HEK293 (cell line): Measurements from ENCODE around the gene MRTFB.

Experiments used
- CTCF ChIA-PET: fragments of 350-600 bp; formaldehyde crosslinking; extraction: SDS; loops from one replicate; lab custom pipeline; 2021; ENCODE audit warnings: antibody characterized with exemption; lab: Yijun Ruan, JAX
- POLR2A ChIA-PET: fragments of 300-600 bp; formaldehyde crosslinking; extraction: SDS; loops from one replicate; lab custom pipeline; 2020; ENCODE audit warnings: antibody characterized with exemption, inconsistent platforms; lab: Yijun Ruan, JAX
- H3K27ac ChIP-seq: fragments of 200-500 bp; sonication (Bioruptor generic); 2 replicates; pipeline ENCODE4 v1.5.1; 2014; ENCODE audit warnings: low read depth, low read length, control low read depth, inconsistent platforms; ENCODE audit errors: extremely low read depth
- H3K36me3 ChIP-seq, 2 experiments: fragments of 200-500 bp in 1 of 2; sonication (Bioruptor generic) in 1 of 2; 1 replicate in 1 of 2; 2 replicates in 1 of 2; pipeline ENCODE4 v1.5.1; 2014 to 2017; ENCODE audit warnings: inconsistent platforms in 2 of 2, low read length in 2 of 2; ENCODE audit not compliant: control insufficient read depth in 2 of 2, insufficient read depth in 1 of 2
- H3K4me1 ChIP-seq: fragments of 200-500 bp; sonication (Bioruptor generic); 2 replicates; pipeline ENCODE4 v1.5.1; 2014; ENCODE audit warnings: mild to moderate bottlenecking, low read length, inconsistent platforms; ENCODE audit not compliant: control insufficient read depth, insufficient read depth
- H3K4me3 ChIP-seq: 2 replicates; pipeline ENCODE4 v1.5.1; 2011; ENCODE audit warnings: low read depth, mild to moderate bottlenecking, control low read depth, low read length, moderate library complexity
- H3K9me3 ChIP-seq: fragments of 200-500 bp; sonication (Bioruptor generic); 2 replicates; pipeline ENCODE4 v1.5.1; 2014; ENCODE audit warnings: low read depth, low read length, inconsistent platforms; ENCODE audit not compliant: control insufficient read depth, insufficient read depth
- ATF2 ChIP-seq: fragments of 450-650 bp; formaldehyde crosslinking; IDR thresholded peaks from 2 replicates; pipeline ENCODE4 v1.5.1; 2016; ENCODE audit warnings: missing biosample characterization, missing genetic modification characterization, low read depth
- HOXC10 ChIP-seq: sonication (generic); formaldehyde crosslinking; IDR thresholded peaks from 2 replicates; pipeline ENCODE4 v1.8.1; 2023; ENCODE audit warnings: mild to moderate bottlenecking, missing genetic modification reagents
- HOXD13 ChIP-seq: sonication (generic); formaldehyde crosslinking; IDR thresholded peaks from 2 replicates; pipeline ENCODE4 v1.8.0; 2022; ENCODE audit warnings: missing genetic modification reagents, borderline replicate concordance
- IKZF3 ChIP-seq: fragments of 450-650 bp; IDR thresholded peaks from 2 replicates; pipeline ENCODE4 v1.5.0; 2018; ENCODE audit warnings: missing biosample characterization, mild to moderate bottlenecking, missing genetic modification characterization, moderate library complexity
- OVOL3 ChIP-seq: fragments of 450-650 bp; formaldehyde crosslinking; IDR thresholded peaks from 2 replicates; pipeline ENCODE4 v1.5.1; 2016; ENCODE audit warnings: missing biosample characterization, missing genetic modification characterization
- ZBTB48 ChIP-seq: fragments of 450-650 bp; formaldehyde crosslinking; IDR thresholded peaks from 2 replicates; pipeline ENCODE4 v1.5.1; 2016; ENCODE audit warnings: missing biosample characterization, missing genetic modification characterization
- ZIC2 ChIP-seq: fragments of 450-650 bp; formaldehyde crosslinking; IDR thresholded peaks from 2 replicates; pipeline ENCODE4 v1.5.1; 2016; ENCODE audit warnings: missing biosample characterization, missing genetic modification characterization
- ZNF148 ChIP-seq: fragments of 450-650 bp; formaldehyde crosslinking; IDR thresholded peaks from 2 replicates; pipeline ENCODE4 v1.5.0; 2017; ENCODE audit warnings: missing biosample characterization, missing genetic modification characterization, borderline replicate concordance
- ZNF302 ChIP-seq: fragments of 450-650 bp; formaldehyde crosslinking; IDR thresholded peaks from 2 replicates; pipeline ENCODE4 v1.5.1; 2016; ENCODE audit warnings: missing biosample characterization, missing genetic modification characterization, low read depth
- ZNF341 ChIP-seq: fragments of 450-650 bp; formaldehyde crosslinking; IDR thresholded peaks from 2 replicates; pipeline ENCODE4; 2016; ENCODE audit warnings: low read depth, missing biosample characterization, missing genetic modification characterization
- ZNF394 ChIP-seq: fragments of 450-650 bp; formaldehyde crosslinking; IDR thresholded peaks from 2 replicates; pipeline ENCODE4 v1.5.1; 2016; ENCODE audit warnings: missing biosample characterization, missing genetic modification characterization, mild to moderate bottlenecking, moderate library complexity, borderline replicate concordance
- ZNF670 ChIP-seq: fragments of 450-650 bp; formaldehyde crosslinking; IDR thresholded peaks from 2 replicates; pipeline ENCODE4 v1.5.1; 2016; ENCODE audit warnings: missing biosample characterization, missing genetic modification characterization, low read depth
- ZNF701 ChIP-seq: fragments of 450-650 bp; formaldehyde crosslinking; IDR thresholded peaks from 2 replicates; pipeline ENCODE4 v1.5.1; 2016; ENCODE audit warnings: missing biosample characterization, missing genetic modification characterization
- ZNF747 ChIP-seq: fragments of 450-650 bp; formaldehyde crosslinking; IDR thresholded peaks from 2 replicates; pipeline ENCODE4 v1.5.1; 2016; ENCODE audit warnings: missing biosample characterization, missing genetic modification characterization
- ZNF837 ChIP-seq: fragments of 450-650 bp; formaldehyde crosslinking; IDR thresholded peaks from 2 replicates; pipeline ENCODE4 v1.5.1; 2016; ENCODE audit warnings: missing biosample characterization, missing genetic modification characterization
- TF ChIP-seq, protein P1 (sequence below): fragments of 450-650 bp; formaldehyde crosslinking; IDR thresholded peaks from 2 replicates; pipeline ENCODE4 v1.5.1; 2016; ENCODE audit warnings: missing biosample characterization, missing genetic modification characterization, borderline replicate concordance

The MRTFB gene

GRCh38 chr16:14251419-14251818 is 180.3 kb downstream of the MRTFB start:
- no peaks in the 10 kb centered on the region for H3K4me1 ChIP-seq
- H3K9me3 ChIP-seq: no peaks in the 10 kb centered on the region
- no peak overlapping the region for H3K4me3 ChIP-seq
- TF ChIP-seq ZNF670 (tag by site-specific recombination) (no peak), HOXC10 (no peak), ZBTB48 (tag by site-specific recombination) (no peak), ATF2 (tag by site-specific recombination) (no peak), ZNF341 (tag by site-specific recombination) (no peak), HOXD13 (CRISPR knock-in tag) (no peak), ZNF394 (tag by site-specific recombination) (no peak), ZNF837 (no peak), IKZF3 (no peak), ZNF148 (tag by site-specific recombination) (no peak)
- no peak overlapping the region for H3K27ac ChIP-seq
- POLR2A ChIA-PET: no interaction called here
- CTCF ChIA-PET: interaction anchor here (0.8 to 2.3 kb wide), 3 partner anchors 8 to 277 kb away, joined by 4 to 16 read pairs (median 5); no protein-coding TSS in a partner anchor
- H3K36me3 ChIP-seq: peaks cover 0 to 82% of the 10 kb centered on the region in 2 experiments; a peak in 2 of 3 replicates

GRCh38 chr16:14252860-14253259 is 181.7 kb downstream of the MRTFB start:
- Histone ChIP-seq H3K4me1 (no peaks in the 10 kb centered on the region), H3K36me3 (peaks cover 0 to 79% of the 10 kb centered on the region in 2 experiments; a peak in 2 of 3 replicates), H3K27ac (no peak overlapping the region), H3K9me3 (no peaks in the 10 kb centered on the region), H3K4me3 (no peak overlapping the region)
- TF ChIP-seq, protein P1, sequence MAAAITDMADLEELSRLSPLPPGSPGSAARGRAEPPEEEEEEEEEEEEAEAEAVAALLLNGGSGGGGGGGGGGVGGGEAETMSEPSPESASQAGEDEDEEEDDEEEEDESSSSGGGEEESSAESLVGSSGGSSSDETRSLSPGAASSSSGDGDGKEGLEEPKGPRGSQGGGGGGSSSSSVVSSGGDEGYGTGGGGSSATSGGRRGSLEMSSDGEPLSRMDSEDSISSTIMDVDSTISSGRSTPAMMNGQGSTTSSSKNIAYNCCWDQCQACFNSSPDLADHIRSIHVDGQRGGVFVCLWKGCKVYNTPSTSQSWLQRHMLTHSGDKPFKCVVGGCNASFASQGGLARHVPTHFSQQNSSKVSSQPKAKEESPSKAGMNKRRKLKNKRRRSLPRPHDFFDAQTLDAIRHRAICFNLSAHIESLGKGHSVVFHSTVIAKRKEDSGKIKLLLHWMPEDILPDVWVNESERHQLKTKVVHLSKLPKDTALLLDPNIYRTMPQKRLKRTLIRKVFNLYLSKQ (tag by site-specific recombination): no peak
- TF ChIP-seq ZNF701: no peak
- POLR2A ChIA-PET: no interaction called here
- CTCF ChIA-PET: no interaction called here

GRCh38 chr16:14263011-14263410 is 191.9 kb downstream of the MRTFB start:
- POLR2A ChIA-PET: no interaction called here
- no peak overlapping the region for H3K4me3 ChIP-seq
- CTCF ChIA-PET: interaction anchor here (1.3 kb wide), 1 partner anchor 344 kb away, joined by 3 read pairs; no protein-coding TSS in a partner anchor
- H3K27ac ChIP-seq: no peak overlapping the region
- H3K36me3 ChIP-seq: peaks cover 21 to 83% of the 10 kb centered on the region in 2 experiments
- no peaks in the 10 kb centered on the region for H3K9me3 ChIP-seq
- TF ChIP-seq ZIC2 (tag by site-specific recombination) (no peak), OVOL3 (tag by site-specific recombination) (no peak), ZNF302 (tag by site-specific recombination) (no peak), ZNF747 (tag by site-specific recombination) (no peak)
- TF ChIP-seq, all 188 proteins: peak for 0
- no peaks in the 10 kb centered on the region for H3K4me1 ChIP-seq
